ENCODE measurements around the gene APH1B. TPM values are rescaled to one million over a fixed set of nuclear protein-coding genes. Genes with fewer than 3 reads are reported as not detected.

Gene APH1B
- total RNA-seq, 1 experiment from 2014 or later: 6.2 TPM

DNA sequence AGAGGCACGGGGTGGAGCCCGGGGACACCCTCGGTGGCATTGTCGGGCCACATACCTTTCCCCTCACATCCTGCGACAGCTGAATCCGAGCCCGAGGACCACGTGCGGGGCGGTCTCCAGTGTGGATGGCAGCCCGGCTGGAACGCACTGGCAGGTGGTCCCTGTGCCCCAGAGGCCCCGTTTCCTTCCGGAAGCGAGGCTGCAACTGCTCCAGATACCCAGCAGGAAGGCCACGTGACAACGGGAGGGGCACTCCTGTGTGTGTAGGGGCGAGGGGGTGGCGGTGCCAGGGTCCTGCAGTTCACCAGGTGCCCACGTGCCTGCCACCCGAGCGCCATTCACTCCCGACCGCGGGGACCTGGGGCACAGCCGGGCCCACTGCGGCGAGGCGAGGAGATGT, 44.1 kb downstream of the APH1B start:
- Histone ChIP-seq H3K36me3 (ENCODE audit: insufficient read depth, low read length, poor library complexity, severe bottlenecking) (no peaks in the 10 kb centered on the region), H3K4me1 (ENCODE audit: insufficient read depth, low read length, poor library complexity, severe bottlenecking) (no peaks in the 10 kb centered on the region), H3K9me3 (ENCODE audit: low read depth, low read length, poor library complexity, severe bottlenecking) (no peaks in the 10 kb centered on the region), H3K27me3 (replicated peaks; ENCODE audit: insufficient read depth, low read depth, low read length, poor library complexity) (no peaks in the 10 kb centered on the region), H3K27ac (ENCODE audit: low read depth, low read length, poor library complexity, severe bottlenecking) (no peak overlapping the region), H3K4me3 (ENCODE audit: low read depth, low read length, poor library complexity, severe bottlenecking) (no peak overlapping the region)
- TF ChIP-seq EZH2 (IDR thresholded peaks at IDR 0.05; ENCODE audit: borderline replicate concordance, low read depth, low read length, poor library complexity, severe bottlenecking): no peak
- TF ChIP-seq, protein P1, sequence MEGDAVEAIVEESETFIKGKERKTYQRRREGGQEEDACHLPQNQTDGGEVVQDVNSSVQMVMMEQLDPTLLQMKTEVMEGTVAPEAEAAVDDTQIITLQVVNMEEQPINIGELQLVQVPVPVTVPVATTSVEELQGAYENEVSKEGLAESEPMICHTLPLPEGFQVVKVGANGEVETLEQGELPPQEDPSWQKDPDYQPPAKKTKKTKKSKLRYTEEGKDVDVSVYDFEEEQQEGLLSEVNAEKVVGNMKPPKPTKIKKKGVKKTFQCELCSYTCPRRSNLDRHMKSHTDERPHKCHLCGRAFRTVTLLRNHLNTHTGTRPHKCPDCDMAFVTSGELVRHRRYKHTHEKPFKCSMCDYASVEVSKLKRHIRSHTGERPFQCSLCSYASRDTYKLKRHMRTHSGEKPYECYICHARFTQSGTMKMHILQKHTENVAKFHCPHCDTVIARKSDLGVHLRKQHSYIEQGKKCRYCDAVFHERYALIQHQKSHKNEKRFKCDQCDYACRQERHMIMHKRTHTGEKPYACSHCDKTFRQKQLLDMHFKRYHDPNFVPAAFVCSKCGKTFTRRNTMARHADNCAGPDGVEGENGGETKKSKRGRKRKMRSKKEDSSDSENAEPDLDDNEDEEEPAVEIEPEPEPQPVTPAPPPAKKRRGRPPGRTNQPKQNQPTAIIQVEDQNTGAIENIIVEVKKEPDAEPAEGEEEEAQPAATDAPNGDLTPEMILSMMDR (conservative IDR thresholded peaks at IDR 0.05; ENCODE audit: low read depth, low read length): no peak
- POLR2A ChIA-PET (ENCODE audit: low non-redundant PET): no interaction called here
- CTCF ChIA-PET: no interaction called here
- BruUV-seq (replicated peaks): no TSS peak
- intact Hi-C loops (cut with micrococcal nuclease; ENCODE audit: unreplicated experiment): no loop called here
- no peak for DNase-seq (ENCODE audit: low spot score)

DNA sequence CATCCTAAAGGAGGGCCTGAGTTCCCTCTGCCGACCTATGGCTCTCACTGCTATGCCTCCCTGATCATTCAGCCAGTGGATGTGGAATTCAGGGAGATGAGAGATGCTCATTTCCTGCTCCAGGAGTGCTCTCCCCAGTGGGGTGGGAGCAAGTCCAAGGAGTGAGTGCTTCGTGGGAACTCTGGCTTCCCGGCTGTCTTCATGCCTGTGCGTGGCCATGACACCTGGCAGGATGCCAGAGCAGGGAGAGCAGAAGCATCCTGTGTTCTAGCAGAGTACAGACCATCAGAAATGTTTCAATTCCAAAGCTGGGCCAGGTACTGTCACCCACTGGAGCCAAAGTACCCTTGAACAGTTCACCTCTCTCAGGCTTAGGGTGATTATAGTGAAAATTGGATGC, 45.1 kb downstream of the APH1B start:
- no peak for DNase-seq (ENCODE audit: low spot score)
- H3K4me3 ChIP-seq (ENCODE audit: low read depth, low read length, poor library complexity, severe bottlenecking): no peak overlapping the region
- no peaks in the 10 kb centered on the region for H3K4me1 ChIP-seq (ENCODE audit: insufficient read depth, low read length, poor library complexity, severe bottlenecking)
- TF ChIP-seq EZH2 (IDR thresholded peaks at IDR 0.05; ENCODE audit: borderline replicate concordance, low read depth, low read length, poor library complexity, severe bottlenecking): no peak
- TF ChIP-seq, protein P1 (conservative IDR thresholded peaks at IDR 0.05; ENCODE audit: low read depth, low read length): no peak
- H3K27me3 ChIP-seq (replicated peaks; ENCODE audit: insufficient read depth, low read depth, low read length, poor library complexity): no peaks in the 10 kb centered on the region
- POLR2A ChIA-PET (ENCODE audit: low non-redundant PET): no interaction called here
- no peaks in the 10 kb centered on the region for H3K36me3 ChIP-seq (ENCODE audit: insufficient read depth, low read length, poor library complexity, severe bottlenecking)
- intact Hi-C loops (cut with micrococcal nuclease; ENCODE audit: unreplicated experiment): no loop called here
- H3K9me3 ChIP-seq (ENCODE audit: low read depth, low read length, poor library complexity, severe bottlenecking): no peaks in the 10 kb centered on the region
- CTCF ChIA-PET: no interaction called here
- H3K27ac ChIP-seq (ENCODE audit: low read depth, low read length, poor library complexity, severe bottlenecking): no peak overlapping the region
- BruUV-seq (replicated peaks): no TSS peak

DNA sequence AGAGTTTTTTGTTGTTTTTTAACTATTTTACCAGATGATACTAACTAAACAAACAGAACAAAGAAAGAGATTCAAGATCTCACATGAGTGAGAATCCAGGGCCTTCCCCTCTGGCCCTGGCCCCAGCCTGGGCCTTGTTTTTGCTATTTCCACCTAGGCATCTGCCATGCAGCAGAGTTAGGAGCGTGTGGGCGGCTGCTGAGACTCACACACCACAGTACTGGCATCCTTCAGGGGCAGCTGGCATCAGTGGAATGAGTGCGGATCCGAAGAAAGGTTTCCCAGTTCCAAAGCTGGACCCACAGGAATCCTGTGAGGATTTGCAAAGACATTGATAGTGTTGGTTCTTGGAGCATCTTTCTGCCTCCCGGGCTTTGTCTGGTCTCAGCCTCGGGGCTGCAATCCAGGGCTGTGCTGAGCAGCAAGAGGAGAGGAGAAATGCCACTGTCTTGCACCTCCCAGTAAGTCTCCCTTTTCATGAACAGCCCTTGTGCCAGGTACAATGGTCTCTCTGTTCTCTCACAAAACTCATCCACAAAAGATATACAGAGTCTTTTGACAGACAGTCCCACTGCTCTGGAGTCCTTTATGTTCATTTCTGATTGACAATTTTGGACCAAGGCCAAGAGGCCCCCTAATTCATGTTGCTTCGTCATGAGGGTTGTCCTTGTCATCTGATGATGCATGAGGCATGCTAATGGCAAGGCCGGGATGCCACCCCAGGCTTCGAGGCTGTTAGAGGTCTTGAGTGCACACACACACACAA, 46.6 kb downstream of the APH1B start:
- H3K4me1 ChIP-seq (ENCODE audit: insufficient read depth, low read length, poor library complexity, severe bottlenecking): no peaks in the 10 kb centered on the region
- TF ChIP-seq EZH2 (IDR thresholded peaks at IDR 0.05; ENCODE audit: borderline replicate concordance, low read depth, low read length, poor library complexity, severe bottlenecking): no peak
- TF ChIP-seq, protein P1 (conservative IDR thresholded peaks at IDR 0.05; ENCODE audit: low read depth, low read length): no peak
- CTCF ChIA-PET: no interaction called here
- intact Hi-C loops (cut with micrococcal nuclease; ENCODE audit: unreplicated experiment): no loop called here
- no peak overlapping the region for H3K27ac ChIP-seq (ENCODE audit: low read depth, low read length, poor library complexity, severe bottlenecking)
- POLR2A ChIA-PET (ENCODE audit: low non-redundant PET): no interaction called here
- no peaks in the 10 kb centered on the region for H3K27me3 ChIP-seq (replicated peaks; ENCODE audit: insufficient read depth, low read depth, low read length, poor library complexity)
- BruUV-seq (replicated peaks): no TSS peak
- no peak overlapping the region for H3K4me3 ChIP-seq (ENCODE audit: low read depth, low read length, poor library complexity, severe bottlenecking)
- no peaks in the 10 kb centered on the region for H3K9me3 ChIP-seq (ENCODE audit: low read depth, low read length, poor library complexity, severe bottlenecking)
- H3K36me3 ChIP-seq (ENCODE audit: insufficient read depth, low read length, poor library complexity, severe bottlenecking): no peaks in the 10 kb centered on the region
- no peak for DNase-seq (ENCODE audit: low spot score)
